Activated CD4-positive, CD25-positive, alpha-beta regulatory T cell treated with anti-CD3 and anti-CD28 coated beads, Interleukin-2, amount 50 U/mL, for 24 hours (primary cell): ENCODE results near the gene SETBP1.

Source experiments
- ATAC-seq, 2 donors: fragments of 150-1000 bp; cut with Tn5 transposase; one replicate each; pipeline ENCODE4 v1.10.0; 2021; ENCODE audit warnings: mild to moderate bottlenecking in 1 of 2, moderate library complexity in 1 of 2

SETBP1 gene

DNA sequence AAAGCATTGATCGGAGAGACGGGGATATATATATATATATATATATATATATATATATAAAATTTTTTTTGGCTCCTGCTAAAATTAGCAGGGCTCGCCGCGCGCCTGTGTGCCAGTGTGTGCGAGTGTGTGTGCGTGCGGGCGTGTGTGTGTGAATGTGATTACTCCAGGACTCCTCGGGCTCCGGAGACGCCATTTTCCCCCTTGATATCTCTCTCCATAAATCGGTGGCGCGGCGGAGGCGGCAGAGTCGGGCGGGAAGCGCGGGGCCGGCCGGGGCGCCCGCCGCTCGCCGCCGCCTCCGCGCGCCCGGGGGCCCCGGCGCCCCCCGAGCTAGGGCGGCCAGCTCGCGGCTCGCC, 795 bp upstream of the SETBP1 start:
- ATAC-seq, result no peak

DNA sequence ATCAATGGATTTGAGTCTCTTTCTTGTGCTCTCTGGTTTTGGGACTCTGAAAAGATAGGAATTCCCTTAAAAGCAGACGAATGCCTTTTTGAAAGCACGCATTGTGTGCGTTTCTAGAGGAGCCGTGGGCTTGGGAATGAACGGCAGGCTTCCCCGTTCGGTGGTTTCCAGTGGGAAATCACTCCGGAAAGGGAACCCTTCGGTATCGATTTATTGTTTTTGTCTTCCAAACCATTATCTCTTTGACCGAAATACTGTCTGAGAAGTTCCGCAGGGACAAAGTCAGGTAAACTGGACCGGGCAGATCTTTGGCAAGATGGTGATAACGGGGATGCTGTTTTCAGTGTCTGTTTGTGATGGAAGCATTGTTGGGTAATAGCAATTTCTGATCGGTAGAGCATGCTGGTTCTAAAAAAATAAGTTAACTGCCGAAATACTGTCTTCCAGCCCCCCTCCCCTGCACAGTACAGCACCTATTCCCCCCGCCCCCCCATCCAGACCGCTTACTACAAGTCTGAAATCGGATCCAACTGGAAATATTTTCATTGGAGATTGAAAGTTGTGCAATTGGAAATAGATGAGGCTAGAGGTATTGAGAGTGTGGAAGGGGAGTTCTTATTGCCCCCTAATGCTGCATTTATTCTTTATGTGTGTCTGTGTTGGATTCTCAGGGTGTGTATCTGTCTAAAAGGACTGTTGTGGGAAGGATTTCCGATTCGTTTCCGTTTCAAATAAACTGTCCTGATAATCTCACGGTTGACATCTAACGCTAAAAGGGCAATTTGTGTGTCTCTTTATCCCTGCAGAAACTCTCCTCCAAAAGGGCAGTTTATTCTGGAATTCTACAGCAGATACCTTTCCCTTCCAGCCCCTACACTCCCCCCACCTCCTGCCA, 635 bp downstream of the SETBP1 start:
- ATAC-seq, result no peak

DNA sequence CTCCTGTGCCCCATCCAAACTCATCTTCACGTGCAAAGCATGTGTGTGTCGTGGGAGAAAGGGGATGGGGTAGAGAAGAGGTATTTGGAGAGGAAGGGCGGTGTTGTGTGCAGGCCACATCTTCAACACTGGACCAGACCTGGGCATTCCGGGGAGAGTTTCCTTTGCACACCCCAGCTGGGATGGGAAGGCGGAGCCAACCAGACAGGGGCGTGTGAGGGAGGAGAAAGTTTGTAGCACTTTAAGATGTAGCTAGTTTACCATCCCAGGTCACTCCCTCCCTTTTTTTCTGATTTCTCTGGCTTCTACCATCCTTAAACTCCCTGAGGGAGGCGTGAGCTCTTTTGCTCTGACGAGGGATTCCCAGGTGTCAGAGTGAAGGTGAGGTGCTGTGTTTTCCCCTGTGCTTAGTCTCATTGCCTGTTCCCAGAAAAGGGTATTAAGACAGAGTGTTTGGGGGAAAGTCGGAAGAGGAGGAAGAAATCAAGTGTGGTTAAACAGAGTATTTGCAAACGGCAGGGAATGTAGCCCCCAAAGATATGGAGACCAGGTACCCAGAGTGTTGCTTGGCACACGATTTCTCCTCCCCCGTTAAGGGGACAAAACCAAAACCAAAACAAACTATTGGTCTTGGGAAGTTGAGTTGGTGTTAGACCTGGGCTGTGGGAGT, 1.6 kb downstream of the SETBP1 start:
- no peak for ATAC-seq

DNA sequence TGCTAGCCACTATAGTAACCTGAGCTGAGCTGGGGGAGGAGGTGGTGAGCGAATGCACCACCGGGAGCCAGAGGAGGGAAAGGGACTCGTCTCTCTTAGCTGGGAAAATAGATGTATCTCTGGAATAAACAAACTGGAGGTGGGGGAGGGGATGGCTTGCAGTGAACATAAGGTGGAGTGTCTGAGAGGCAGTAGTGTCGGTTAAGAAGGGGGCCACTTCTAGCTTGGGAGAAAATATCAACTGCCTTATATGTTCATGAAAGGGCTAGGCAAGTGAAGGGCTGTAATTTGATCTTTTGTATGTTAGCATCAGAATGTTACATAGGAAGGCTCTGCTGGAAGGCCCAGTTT, 2.2 kb downstream of the SETBP1 start:
- ATAC-seq, result no peak

DNA sequence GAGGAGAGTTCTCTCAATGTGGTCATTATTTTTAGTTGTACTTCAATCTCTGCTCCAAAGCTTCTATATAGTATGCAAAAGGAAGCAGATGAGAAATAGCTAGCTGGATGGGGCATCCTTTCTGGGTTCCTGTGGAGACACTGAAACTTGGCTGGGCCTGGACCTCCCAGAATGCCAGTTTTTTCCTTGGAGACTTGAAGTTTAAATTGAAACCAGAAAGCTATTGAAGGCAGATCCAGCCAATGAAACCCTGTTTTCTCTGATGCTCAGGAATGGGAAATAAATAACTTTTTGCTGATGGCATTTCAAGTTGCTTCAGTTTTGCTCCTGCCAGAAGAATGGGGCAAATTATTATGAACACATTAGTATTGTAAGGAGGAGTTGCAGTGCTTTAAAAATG, 2.9 kb downstream of the SETBP1 start:
- no peak for ATAC-seq

DNA sequence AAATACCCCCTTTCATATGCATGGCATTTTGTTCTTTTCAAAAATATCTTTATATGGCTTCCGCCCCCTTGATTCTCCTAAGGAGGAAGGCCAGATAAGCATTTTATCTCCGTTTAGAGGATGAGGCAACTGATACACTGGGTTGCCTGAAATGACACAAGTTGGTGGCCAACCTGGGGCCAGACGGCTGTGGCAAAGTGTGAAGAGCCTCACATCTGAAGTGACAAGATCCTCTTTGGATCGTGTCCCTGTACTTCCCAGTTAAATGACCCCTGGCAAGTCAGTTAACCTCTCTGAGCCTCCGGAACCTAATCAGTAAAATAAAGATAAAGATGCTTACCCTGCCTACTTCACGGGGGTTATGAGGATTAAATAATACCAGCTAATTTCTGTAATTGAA, 4.6 kb downstream of the SETBP1 start:
- ATAC-seq, result no peak

DNA sequence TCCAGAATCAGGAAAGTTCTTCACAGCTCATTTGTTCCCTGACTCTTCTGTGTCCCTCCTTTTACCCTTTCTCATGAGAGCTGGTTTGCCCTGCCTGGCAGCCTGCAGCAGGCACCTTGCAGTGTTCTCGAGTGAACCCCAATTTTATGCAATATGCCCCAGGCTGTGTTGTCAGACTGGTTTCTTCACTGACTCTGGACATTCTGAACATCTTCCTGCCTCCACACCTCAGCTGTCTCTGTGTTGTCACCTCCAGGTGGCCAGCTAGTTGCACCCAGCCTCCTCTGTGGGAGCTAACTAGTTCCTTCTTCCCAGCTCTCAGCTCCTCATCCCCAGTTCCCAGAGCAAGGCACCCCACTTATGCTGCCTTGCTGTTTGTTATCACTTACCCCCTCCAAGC, 5.5 kb downstream of the SETBP1 start:
- no peak for ATAC-seq

DNA sequence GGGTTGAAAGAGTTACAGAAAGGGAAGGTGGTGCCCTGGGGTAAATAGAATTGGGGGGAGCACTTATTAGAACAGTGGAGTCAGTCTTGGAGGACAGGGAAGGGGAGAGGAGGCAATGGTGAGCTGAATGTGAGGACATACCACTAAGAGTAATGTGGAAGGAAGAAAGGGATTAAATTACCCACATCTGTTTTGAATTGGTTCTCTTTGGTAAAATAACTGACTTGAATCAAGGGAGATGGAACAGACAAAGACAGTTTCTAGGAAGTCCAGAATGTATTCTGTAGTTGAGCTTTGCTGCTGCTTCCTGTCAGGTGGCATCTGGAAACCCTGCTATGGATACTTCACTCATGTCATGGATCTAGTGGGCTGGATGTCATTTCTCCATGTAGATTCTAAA, 6.7 kb downstream of the SETBP1 start:
- no peak for ATAC-seq

DNA sequence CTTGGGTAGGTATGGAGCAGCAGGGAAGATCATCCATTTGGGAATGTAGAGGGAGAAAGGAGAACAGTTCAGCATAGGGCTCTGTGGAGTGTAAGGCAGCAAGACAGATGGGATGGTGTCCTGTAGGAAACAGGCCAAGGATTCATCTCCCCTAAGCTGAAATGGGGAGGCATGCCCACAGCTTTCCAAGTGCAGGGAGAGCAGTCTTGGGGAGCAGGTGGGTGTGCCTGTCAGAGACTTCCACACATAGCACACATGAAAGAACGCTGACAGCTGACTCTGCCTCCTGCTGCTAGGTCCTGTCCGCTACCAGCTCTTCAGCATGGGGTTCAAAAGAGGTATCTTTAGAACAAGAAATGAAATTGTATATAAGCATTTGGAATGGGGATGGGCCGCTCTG, 9.0 kb downstream of the SETBP1 start:
- no peak for ATAC-seq

DNA sequence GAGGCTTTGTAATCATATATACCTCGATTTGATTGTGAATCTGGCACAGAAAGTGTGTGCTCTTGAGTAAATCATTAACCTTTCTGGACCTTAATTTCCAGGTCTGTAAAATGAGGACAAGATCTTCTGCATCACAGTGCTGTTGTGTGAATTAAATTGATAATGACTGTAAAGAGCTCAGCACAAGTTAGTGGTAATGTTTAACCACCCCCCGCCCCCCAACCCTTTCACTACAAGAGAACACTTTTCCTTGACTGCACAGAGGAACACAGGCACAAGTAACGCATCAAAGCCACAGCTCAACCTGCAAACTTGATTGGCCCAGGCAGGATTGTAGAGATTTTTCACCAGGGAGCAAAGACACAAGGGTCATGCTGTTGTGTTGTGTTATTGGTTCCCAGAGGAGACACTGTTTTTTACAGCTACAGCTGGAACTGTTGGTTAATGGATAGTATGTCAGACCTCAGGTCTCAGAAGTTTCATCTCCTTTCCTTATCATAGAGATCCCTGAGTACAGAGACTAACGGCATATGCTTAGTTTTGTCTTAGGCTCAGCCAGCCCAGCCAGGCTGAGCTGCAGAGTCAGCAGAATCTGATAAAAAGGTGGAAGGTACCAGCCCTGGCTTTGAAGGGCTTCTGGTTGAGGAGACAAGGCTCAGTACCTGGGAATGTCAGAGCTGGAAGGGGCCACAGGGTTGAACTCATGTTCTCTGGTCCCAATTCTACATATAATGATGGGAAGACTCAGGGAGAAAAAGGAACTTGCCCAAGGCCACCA, 10.6 kb downstream of the SETBP1 start:
- ATAC-seq, result no peak

DNA sequence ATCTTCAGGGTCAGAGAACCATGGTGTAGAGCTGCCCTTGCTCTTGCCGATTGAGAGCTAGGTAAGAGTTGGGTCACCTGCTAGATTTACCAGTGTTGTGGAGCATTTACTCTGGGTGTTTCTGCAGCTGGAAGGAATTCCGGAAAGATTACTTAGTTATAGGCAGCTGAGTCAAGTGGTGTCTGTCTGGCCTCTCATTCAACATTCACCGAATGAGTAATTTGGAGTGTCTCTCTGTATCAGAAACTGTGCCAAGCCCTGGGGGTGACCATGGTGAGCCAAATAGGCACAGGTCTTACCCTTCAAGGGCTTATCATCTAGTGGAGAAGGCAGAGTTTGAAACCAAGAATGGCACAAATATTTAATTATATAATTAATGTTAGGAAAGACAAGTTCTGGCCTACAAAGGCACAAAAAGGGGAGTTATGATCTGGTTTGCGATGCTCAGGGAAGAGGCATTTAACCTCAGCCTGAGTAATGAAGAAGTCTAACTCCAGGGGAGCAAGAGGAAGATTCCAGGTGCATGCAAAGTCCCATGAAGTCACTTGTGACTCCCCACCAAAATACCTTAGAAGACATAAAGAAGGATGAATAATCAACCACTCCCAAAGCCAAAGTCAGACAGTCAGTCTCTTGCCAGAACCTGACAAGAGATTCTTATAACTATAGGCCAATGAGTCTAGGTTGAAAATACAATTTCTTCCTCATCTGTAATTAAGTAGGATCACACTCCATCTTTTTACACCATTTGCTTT, 12.5 kb downstream of the SETBP1 start:
- no peak for ATAC-seq

DNA sequence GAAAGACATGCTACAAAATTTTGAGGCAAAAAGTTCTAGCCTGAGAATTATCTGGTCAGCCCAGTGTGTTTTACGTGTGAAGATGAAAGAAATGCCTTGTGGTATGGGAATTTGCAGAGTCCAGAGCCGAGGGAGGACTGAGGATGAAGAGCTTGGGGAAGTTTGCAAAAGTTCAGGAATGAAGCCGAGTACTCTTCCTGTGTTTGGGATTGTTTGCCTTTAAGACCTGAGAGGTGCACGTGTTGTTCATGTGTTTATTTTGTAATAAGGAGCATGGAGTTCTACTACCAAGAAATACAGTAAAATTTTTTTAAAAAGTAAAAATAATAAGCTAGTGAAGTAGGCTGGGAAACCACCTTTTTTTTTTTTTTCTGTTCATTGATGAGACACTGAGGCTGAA, 14.8 kb downstream of the SETBP1 start:
- ATAC-seq, result no peak

DNA sequence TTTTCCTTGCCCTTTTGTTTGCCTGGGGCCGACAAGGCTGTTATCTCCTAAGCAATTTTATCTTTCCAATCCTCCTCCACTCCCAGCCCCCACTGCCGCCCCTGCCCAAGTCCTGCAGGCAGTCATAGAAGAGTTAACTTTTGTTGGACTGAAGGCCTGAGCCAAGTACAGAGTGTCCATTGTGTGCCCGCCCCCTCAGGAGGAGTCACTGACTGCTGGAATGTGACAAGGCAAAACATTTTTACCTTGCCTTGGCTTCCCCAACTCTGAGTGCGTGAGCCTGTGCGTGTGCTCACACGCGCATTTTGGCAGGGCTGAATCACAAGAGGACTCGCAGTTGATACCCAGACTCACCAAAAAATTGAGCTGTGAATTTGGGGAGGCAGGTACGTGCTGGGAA, 16.2 kb downstream of the SETBP1 start:
- ATAC-seq, result no peak

DNA sequence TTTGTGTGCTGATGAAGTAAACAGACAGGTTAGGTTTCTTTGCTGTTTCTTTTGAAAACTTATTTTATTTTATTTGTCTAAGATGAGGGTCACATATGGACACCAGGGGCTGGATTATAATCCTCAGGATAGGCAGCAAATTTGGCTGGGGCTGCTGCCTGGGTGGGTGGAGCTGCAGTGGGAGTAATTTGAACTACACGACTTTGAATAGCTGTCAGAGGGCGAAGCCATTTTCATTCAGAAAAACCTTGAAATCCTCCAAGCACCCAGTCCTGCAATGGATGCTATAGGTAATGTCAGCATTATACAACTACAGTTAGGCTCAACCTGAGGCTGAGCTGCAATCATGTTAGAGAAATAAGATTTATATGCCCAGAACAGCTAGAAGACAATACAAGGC, 16.6 kb downstream of the SETBP1 start:
- no peak for ATAC-seq

DNA sequence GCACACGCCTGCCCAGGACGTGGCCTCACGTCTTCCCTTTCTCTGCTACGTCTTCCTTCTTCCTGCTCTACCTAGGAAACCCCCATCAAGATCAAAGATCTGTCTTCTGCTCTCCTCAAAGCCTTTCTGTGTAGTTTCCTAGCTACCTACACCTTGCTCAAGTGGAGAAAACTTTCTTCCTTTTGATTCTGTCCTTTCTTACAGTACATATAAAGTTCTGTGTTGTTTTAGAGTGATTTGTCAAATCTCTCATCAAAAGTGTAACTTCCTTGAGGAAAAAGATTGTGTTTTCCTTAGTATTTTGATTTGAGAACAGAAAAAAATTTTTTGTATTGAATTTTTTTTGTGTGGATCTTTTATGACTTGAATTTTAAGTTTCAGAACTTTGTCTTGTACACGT, 17.8 kb downstream of the SETBP1 start:
- ATAC-seq, result no peak

DNA sequence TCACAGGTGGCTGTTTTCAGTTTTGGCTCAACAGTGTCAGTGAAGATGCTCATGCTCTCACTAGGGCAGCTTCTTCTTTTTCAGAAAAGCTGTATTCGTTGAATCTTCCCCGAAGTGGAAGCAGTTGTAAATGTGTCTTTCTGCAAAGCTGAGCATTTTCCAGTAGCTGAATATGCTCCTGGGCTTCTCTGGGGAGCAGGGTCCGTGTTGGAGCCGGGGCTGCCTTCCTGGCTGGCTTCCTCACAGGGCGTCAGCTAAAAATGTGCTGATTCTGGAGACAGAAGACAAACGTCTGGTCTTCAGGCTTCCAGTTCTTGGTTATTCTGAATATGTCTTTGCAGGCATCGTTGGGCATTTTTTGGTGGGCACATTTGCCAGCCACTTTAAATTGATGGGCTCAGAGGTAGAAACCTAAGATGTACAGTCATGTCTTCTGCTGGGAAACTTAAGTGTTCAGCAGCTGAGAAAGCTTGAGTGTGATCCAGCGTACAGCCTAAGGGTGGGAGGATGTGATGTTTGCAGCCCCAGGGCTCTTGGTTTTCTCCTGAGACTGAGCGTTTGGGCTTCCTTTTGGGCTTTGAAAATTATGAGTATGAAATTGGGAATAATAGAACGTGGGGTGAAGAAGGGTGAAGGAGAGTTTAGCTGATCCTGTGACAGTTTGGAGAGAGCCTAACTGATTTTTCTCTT, 19.0 kb downstream of the SETBP1 start:
- ATAC-seq, result no peak

DNA sequence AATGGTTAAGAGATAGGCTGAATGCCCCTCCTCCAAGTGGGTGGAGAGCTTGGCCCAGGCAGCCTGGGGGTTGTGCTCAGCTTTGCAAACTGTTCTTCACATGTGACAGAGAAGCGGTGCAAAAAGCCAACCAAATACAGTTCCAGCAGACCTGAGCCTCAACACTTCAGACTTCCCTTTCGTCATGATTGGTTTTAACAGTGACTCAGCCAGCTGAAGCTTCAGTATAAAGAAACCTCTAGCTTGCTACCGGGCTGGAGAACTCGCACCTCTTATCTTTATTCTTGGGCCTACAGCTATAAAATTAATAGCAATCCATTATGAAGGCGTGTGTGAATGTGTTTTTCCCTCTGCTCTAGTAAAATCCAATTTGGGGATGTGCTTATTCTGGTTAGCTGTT, 20.0 kb downstream of the SETBP1 start:
- peak in 1 of 2 donors; percentile 32 for ATAC-seq

DNA sequence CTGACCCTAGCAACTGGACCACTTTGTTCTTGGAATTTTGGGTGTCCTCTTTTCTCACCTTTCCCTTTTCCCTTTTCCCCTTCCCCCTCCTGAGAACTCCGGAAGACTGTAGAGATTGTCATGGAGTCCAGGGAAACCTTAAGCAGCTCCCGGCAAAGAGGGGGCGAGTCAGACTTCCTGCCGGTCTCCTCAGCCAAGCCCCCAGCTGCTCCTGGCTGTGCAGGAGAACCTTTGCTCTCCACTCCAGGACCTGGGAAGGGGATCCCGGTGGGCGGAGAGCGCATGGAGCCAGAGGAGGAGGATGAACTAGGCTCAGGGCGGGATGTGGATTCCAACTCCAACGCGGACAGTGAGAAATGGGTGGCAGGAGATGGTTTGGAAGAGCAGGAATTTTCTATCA, 20.5 kb downstream of the SETBP1 start:
- no peak for ATAC-seq

DNA sequence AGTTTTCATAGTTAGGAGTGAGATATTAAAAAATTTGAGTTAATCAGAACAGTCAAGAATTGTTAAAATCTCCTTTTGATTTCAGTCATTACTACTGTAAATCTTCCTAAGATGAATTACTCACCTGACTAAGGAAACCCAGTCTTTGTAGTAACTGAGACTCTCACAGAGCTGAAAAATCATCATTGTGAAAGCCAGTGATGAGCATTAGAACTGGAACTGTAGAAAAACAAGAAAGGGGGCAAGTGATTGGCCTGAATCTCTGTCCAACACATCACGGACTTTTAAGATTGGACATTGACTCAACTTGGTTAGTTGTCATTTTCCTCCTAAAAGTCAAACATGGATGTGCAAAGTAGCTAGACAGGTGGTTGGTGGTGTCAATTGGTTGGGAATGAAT, 21.9 kb downstream of the SETBP1 start:
- peak; percentile 41 to 61 for ATAC-seq

DNA sequence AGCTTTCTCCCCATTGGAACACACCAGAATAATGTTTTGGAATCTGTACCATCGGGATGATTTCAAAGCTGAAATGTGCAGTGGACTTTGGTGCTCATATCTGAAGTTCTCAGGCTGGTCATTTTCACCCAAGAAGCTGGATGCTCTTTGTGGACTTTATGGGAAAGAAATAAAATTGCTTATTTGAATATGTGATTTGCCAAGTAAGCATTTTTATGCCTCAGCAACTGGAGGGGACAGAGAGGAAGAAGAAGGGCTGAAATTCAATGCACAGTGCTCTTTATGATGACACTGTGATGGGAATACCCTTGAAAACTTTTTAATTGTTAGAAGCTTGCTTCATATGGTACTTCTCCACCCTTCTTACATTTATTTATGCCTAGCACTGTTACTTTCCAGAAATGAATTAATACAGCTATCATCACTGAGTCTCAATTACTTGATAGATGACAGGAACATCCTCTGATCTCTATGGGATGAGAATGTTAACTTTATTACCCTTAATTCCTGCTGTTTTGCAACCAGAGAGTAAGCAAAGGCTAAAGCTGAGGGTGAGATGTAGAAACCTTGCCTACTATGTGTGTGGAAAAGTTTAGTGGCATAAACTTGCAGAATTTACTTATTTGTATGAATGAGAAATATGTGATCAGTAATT, 23.6 kb downstream of the SETBP1 start:
- no peak for ATAC-seq

DNA sequence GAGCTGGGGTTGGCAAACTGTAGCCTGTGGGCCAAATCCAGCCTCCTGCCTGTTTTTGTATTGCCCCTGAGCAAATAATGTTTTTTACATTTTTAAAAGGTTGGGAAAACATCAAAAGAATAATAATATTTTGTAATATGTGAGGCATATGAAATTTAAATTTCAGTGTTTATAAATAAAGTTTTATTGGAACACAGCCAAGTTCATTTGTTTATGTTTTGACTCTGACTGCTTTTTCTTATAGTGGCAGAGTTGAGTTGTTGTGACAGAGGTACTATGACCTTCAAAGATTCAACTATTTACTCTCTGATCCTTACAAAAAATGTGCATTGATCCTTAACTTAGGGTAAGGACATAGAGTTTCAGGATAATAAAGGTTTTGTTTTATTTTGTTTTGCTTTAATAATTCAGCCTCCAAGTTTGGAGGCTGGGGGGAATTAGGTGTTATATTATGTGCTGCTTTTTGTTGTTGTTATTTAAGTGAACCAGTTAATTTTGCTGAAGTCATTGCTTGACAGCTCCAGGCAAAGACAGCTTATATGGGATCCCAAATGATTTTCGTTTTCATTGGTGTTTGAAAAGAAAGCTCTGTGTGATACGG, 24.5 kb downstream of the SETBP1 start:
- no peak for ATAC-seq
